GM18499 (cell line): Measurements from ENCODE around the gene TRIM9.
"Not testable (repeated sequence)": the region's sequence is repeated elsewhere in the genome, so short reads cannot be mapped to it uniquely, and the experiment has no call there.

Experiments used
- ATAC-seq: cut with Tn5 transposase; IDR thresholded peaks from one replicate; pipeline ENCODE4 v1.9.1; 2021; ENCODE audit warnings: moderate number of reproducible peaks; ENCODE audit not compliant: insufficient read depth, unreplicated experiment

TRIM9 gene

GRCh38 chr14:50974118-50974517, 120.8 kb downstream of the TRIM9 start:
- ATAC-seq = no peak

- ATAC-seq = no peak
Measured at GRCh38 chr14:50972734-50973133, 122.2 kb downstream of the TRIM9 start.

- no peak for ATAC-seq
Measured at GRCh38 chr14:50970886-50971781, 123.8 kb downstream of the TRIM9 start.

- no peak for ATAC-seq
Measured at GRCh38 chr14:50967790-50968189, 127.1 kb downstream of the TRIM9 start.

- ATAC-seq = no peak
Measured at GRCh38 chr14:50967103-50967502, 127.8 kb downstream of the TRIM9 start.

GRCh38 chr14:50964683-50965390, 130.1 kb downstream of the TRIM9 start:
- ATAC-seq = no peak

- no peak for ATAC-seq
Measured at GRCh38 chr14:50963919-50964318, 131.0 kb downstream of the TRIM9 start.

- no peak for ATAC-seq
Measured at GRCh38 chr14:50961605-50962221, 133.2 kb downstream of the TRIM9 start.

GRCh38 chr14:50957296-50957695, 137.6 kb downstream of the TRIM9 start:
- ATAC-seq = no peak

GRCh38 chr14:50956421-50956820, 138.5 kb downstream of the TRIM9 start:
- ATAC-seq = not testable (repeated sequence)

- ATAC-seq = no peak
Measured at GRCh38 chr14:50955373-50956043, 139.4 kb downstream of the TRIM9 start.

GRCh38 chr14:50954811-50955372, 140.0 kb downstream of the TRIM9 start:
- ATAC-seq = no peak

GRCh38 chr14:50953502-50953901, 141.4 kb downstream of the TRIM9 start:
- ATAC-seq = no peak

- ATAC-seq = no peak
Measured at GRCh38 chr14:50951032-50951431, 143.9 kb downstream of the TRIM9 start.

- ATAC-seq = no peak
Measured at GRCh38 chr14:50948205-50948604, 146.7 kb downstream of the TRIM9 start.

- ATAC-seq = no peak
Measured at GRCh38 chr14:50947446-50947845, 147.5 kb downstream of the TRIM9 start.

- no peak for ATAC-seq
Measured at GRCh38 chr14:50946234-50946935, 148.5 kb downstream of the TRIM9 start.

- no peak for ATAC-seq
Measured at GRCh38 chr14:50944647-50945413, 150.1 kb downstream of the TRIM9 start.
